ENCODE results near the gene NFKB1. TPM values are rescaled to one million over a fixed set of nuclear protein-coding genes. Genes with fewer than 3 reads are reported as not detected.

Gene NFKB1
- polyA plus RNA-seq, 1 donor (not counting 4 experiments of a cell fraction or from before 2014, with no cell fraction given): 21.8 TPM

DNA sequence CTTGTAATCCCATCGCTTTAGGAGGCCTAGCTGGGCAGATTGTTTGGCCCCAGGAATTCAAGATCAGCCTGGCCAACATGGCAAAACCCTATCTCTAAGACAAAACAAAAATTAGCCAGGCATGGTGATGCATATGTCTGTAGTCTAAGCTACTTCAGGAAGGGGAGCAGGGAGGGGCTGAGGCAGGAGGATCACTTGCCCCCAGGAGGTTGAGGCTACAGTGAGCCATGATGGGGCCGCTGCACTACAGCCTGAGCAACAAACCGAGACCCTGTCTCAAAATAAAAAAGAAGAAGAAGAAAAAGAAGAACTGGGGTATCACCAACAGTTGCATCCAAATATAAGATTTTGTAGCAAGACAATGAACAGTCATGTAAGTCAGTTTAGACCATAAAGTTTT, 47.3 kb upstream of the NFKB1 start:
- Histone ChIP-seq H3K9me1 (ENCODE audit: control insufficient read depth, extremely low read depth, insufficient read depth, low read length) (no peaks in the 10 kb centered on the region), H3K36me3 (ENCODE audit: control insufficient read depth in 2 of 2, extremely low read depth in 1 of 2, insufficient read depth in 2 of 2, low read length in 2 of 2) (no peaks in the 10 kb centered on the region), H3K4me3 (ENCODE audit: control insufficient read depth in 2 of 3, extremely low read depth in 1 of 3, insufficient read depth in 2 of 3, low read depth in 1 of 3, low read length in 3 of 3) (no peak overlapping the region), H3K4me2 (ENCODE audit: control insufficient read depth, extremely low read depth, insufficient read depth, low read depth, low read length) (no peak overlapping the region), H2AFZ (ENCODE audit: control insufficient read depth, low read length) (no peak overlapping the region), H3K4me1 (ENCODE audit: control insufficient read depth, extremely low read depth, insufficient read depth, low read length) (no peaks in the 10 kb centered on the region), H3K27ac (ENCODE audit: control insufficient read depth, insufficient read depth, low read length) (no peak overlapping the region), H3K9me3 (ENCODE audit: control insufficient read depth, low read depth, low read length) (no peaks in the 10 kb centered on the region), H3K9ac (ENCODE audit: control insufficient read depth, extremely low read depth, insufficient read depth, low read length) (no peak overlapping the region), H4K20me1 (ENCODE audit: control insufficient read depth, extremely low read depth, insufficient read depth, low read length) (no peaks in the 10 kb centered on the region), H3K27me3 (ENCODE audit: control insufficient read depth, extremely low read depth, insufficient read depth, low read length) (no peaks in the 10 kb centered on the region), H3K79me2 (ENCODE audit: control insufficient read depth, insufficient read depth, low read length) (no peaks in the 10 kb centered on the region)
- dilution Hi-C loops (cut with MboI; ENCODE audit: extremely low pct_ligation_motif_present, low sequenced_read_pairs): no loop called here
- FAIRE-seq (no peak), DNase-seq (ENCODE audit: low read depth, low spot score) (no peak)
- TF ChIP-seq EZH2 (IDR thresholded peaks at IDR 0.05; ENCODE audit: low read length): no peak
- TF ChIP-seq, protein P1, sequence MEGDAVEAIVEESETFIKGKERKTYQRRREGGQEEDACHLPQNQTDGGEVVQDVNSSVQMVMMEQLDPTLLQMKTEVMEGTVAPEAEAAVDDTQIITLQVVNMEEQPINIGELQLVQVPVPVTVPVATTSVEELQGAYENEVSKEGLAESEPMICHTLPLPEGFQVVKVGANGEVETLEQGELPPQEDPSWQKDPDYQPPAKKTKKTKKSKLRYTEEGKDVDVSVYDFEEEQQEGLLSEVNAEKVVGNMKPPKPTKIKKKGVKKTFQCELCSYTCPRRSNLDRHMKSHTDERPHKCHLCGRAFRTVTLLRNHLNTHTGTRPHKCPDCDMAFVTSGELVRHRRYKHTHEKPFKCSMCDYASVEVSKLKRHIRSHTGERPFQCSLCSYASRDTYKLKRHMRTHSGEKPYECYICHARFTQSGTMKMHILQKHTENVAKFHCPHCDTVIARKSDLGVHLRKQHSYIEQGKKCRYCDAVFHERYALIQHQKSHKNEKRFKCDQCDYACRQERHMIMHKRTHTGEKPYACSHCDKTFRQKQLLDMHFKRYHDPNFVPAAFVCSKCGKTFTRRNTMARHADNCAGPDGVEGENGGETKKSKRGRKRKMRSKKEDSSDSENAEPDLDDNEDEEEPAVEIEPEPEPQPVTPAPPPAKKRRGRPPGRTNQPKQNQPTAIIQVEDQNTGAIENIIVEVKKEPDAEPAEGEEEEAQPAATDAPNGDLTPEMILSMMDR (optimal IDR thresholded peaks at IDR 0.05 in 1 of 3, IDR thresholded peaks at IDR 0.05 in 1 of 3, conservative IDR thresholded peaks at IDR 0.05 in 1 of 3; ENCODE audit: extremely low read depth in 1 of 3, insufficient read depth in 2 of 3, low read length in 3 of 3): no peak

DNA sequence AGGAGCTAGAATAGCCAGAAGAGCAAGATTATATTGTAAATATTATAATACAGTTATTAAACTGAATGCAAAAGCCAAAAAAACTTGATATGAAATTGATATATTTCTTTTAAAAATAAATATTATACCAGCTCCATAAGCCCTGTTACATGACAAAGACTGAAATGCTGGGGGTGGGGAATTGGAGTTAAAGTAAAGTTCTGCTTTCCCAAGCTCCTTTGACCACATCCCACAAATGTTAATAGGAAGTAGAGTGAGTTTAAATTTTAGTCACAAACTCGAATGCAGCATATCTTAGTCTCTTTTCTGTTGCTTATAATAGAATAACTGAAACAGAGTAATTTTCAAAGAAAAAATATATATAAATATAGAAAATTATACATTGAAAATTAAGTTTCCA, 46.9 kb upstream of the NFKB1 start:
- no peak for FAIRE-seq
- dilution Hi-C loops (cut with MboI; ENCODE audit: extremely low pct_ligation_motif_present, low sequenced_read_pairs): no loop called here

More for the DNA sequence above, 46.9 kb upstream of the NFKB1 start:
- Histone ChIP-seq H3K4me3 (ENCODE audit: control insufficient read depth in 2 of 3, extremely low read depth in 1 of 3, insufficient read depth in 2 of 3, low read depth in 1 of 3, low read length in 3 of 3) (no peak overlapping the region), H2AFZ (ENCODE audit: control insufficient read depth, low read length) (no peak overlapping the region), H3K9ac (ENCODE audit: control insufficient read depth, extremely low read depth, insufficient read depth, low read length) (no peak overlapping the region), H4K20me1 (ENCODE audit: control insufficient read depth, extremely low read depth, insufficient read depth, low read length) (no peaks in the 10 kb centered on the region), H3K27me3 (ENCODE audit: control insufficient read depth, extremely low read depth, insufficient read depth, low read length) (no peaks in the 10 kb centered on the region), H3K79me2 (ENCODE audit: control insufficient read depth, insufficient read depth, low read length) (no peaks in the 10 kb centered on the region), H3K27ac (ENCODE audit: control insufficient read depth, insufficient read depth, low read length) (no peak overlapping the region), H3K4me1 (ENCODE audit: control insufficient read depth, extremely low read depth, insufficient read depth, low read length) (no peaks in the 10 kb centered on the region), H3K9me1 (ENCODE audit: control insufficient read depth, extremely low read depth, insufficient read depth, low read length) (no peaks in the 10 kb centered on the region), H3K9me3 (ENCODE audit: control insufficient read depth, low read depth, low read length) (no peaks in the 10 kb centered on the region), H3K36me3 (ENCODE audit: control insufficient read depth in 2 of 2, extremely low read depth in 1 of 2, insufficient read depth in 2 of 2, low read length in 2 of 2) (no peaks in the 10 kb centered on the region), H3K4me2 (ENCODE audit: control insufficient read depth, extremely low read depth, insufficient read depth, low read depth, low read length) (no peak overlapping the region)
- TF ChIP-seq EZH2 (IDR thresholded peaks at IDR 0.05; ENCODE audit: low read length): no peak
- TF ChIP-seq, protein P1 (optimal IDR thresholded peaks at IDR 0.05 in 1 of 3, IDR thresholded peaks at IDR 0.05 in 1 of 3, conservative IDR thresholded peaks at IDR 0.05 in 1 of 3; ENCODE audit: extremely low read depth in 1 of 3, insufficient read depth in 2 of 3, low read length in 3 of 3): no peak
- DNase-seq (ENCODE audit: low read depth, low spot score): no peak

Measured in keratinocyte (primary cell).